Spinal cord (tissue), 10 donors: ENCODE results near the gene THADA. TPM values are rescaled to one million over a fixed set of nuclear protein-coding genes. Genes with fewer than 3 reads are reported as not detected.
A peak's percentile ranks its signal among the peaks of the same experiment; 100 is the strongest.

Experiments
- DNase-seq, 6 donors: peaks; one replicate each; pipeline versions ENCODE4 v3.0.0 to v3.0.0-alpha.2; 2013 to 2015; ENCODE audit warnings: low spot score in 6 of 6, low read depth in 4 of 6
- H3K27ac ChIP-seq: one replicate; pipeline ENCODE4 v1.5.1; 2013; ENCODE audit warnings: low read depth, low read length, control low read depth
- H3K27me3 ChIP-seq: one replicate; pipeline ENCODE4 v1.6.1; 2013; ENCODE audit warnings: low read length; ENCODE audit not compliant: control insufficient read depth, insufficient read depth
- H3K36me3 ChIP-seq: one replicate; pipeline ENCODE4 v1.6.1; 2013; ENCODE audit warnings: low read length; ENCODE audit not compliant: control insufficient read depth, insufficient read depth
- H3K4me1 ChIP-seq: one replicate; pipeline ENCODE4 v1.6.1; 2013; ENCODE audit warnings: low read length; ENCODE audit not compliant: control insufficient read depth, insufficient read depth
- H3K4me3 ChIP-seq: one replicate; pipeline ENCODE4 v1.5.1; 2013; ENCODE audit warnings: low read depth, low read length, control low read depth
- H3K9me3 ChIP-seq: one replicate; pipeline ENCODE4 v1.6.1; 2013; ENCODE audit warnings: low read length; ENCODE audit not compliant: control insufficient read depth, insufficient read depth
- WGBS: methylation state at CpG from one replicate; pipeline ENCODE4 v1.1.5; 2013; ENCODE audit warnings: missing lambda C conversion rate; ENCODE audit not compliant: insufficient coverage; 5-methylcytosine and 5-hydroxymethylcytosine counted together
- polyA plus RNA-seq, 2 donors: library from polyadenylated mRNA; unstranded; fragments of 120-200 nt; gene quantifications; one replicate each; pipeline ENCODE4 v1.2.1, GENCODE V29; 2013; ENCODE audit not compliant: insufficient read length in 2 of 2
- total RNA-seq, 2 donors: library from RNA; depleted of rRNA in 1 of 2; stranded (reverse); fragments of 120-200 nt in 1 of 2; fragments of >200 nt in 1 of 2; gene quantifications; one replicate each; pipeline versions ENCODE4 v1.2.3 to v1.2.4, GENCODE V29; 2013 to 2014
- donor health status: healthy.

The THADA gene
- total and polyA plus RNA-seq, 4 donors, result 16.5 to 44.8 (median 21.5) TPM

DNA sequence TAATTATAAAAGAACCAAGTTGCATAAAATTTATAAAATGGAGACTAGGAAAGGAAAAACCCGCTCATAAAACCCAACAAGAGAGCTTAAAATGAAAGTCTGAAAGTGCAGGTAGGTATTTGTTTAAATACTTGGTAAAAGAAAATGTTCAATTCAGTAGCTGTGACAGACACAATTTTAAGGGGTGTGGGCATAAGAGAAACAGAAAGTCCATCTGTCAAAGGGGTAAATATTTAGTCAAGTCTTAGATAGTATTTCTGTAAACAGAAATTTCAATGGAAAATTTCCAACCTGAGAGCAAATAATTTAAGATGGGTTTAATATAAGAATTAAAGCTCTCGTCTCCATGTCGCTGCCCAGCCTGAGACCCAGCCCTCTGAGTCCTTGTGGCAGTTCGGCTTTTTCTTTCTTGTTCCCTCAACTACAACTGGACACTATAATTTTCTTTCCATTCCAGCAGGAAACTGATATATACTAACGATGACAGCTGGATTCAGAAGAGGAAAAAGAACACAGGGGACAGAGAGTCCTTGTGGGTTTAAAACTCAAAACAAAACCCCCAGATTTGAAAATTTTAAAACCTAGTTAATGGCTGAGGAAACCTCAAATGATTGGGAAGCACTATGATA, 281.4 kb downstream of the THADA start:
- Histone ChIP-seq H3K27ac (no peak overlapping the region), H3K4me3 (no peak overlapping the region), H3K27me3 (no peaks in the 10 kb centered on the region), H3K36me3 (no peaks in the 10 kb centered on the region), H3K4me1 (peaks cover 5% of the 10 kb centered on the region), H3K9me3 (no peaks in the 10 kb centered on the region)
- no CpG with 5 or more reads among the region's 5 CpGs for WGBS
- DNase-seq, result no peak

DNA sequence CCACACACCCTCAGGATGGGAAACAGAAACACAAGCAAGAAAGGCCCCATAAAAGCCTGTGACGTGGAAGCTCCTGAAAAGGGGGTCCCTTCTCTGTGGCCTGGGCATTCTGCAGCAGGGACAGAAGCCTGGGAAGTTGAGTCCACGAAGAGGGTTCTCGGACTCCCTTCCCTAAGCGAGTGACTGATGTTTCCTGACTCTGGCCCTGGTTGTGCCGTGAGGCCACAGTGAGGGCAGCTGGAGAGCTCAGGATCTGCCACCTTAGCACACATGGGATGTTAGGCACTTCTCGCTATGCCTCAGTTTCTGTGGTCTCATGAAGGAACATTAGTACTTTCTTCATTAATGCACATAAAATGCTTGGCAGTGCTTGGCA, 282.2 kb downstream of the THADA start:
- Histone ChIP-seq H3K4me1 (peaks cover 5% of the 10 kb centered on the region), H3K27me3 (no peaks in the 10 kb centered on the region), H3K9me3 (no peaks in the 10 kb centered on the region), H3K4me3 (no peak overlapping the region), H3K36me3 (no peaks in the 10 kb centered on the region), H3K27ac (no peak overlapping the region)
- no peak for DNase-seq
- WGBS, result 79% methylated on average over 5 of the region's 6 CpGs

DNA sequence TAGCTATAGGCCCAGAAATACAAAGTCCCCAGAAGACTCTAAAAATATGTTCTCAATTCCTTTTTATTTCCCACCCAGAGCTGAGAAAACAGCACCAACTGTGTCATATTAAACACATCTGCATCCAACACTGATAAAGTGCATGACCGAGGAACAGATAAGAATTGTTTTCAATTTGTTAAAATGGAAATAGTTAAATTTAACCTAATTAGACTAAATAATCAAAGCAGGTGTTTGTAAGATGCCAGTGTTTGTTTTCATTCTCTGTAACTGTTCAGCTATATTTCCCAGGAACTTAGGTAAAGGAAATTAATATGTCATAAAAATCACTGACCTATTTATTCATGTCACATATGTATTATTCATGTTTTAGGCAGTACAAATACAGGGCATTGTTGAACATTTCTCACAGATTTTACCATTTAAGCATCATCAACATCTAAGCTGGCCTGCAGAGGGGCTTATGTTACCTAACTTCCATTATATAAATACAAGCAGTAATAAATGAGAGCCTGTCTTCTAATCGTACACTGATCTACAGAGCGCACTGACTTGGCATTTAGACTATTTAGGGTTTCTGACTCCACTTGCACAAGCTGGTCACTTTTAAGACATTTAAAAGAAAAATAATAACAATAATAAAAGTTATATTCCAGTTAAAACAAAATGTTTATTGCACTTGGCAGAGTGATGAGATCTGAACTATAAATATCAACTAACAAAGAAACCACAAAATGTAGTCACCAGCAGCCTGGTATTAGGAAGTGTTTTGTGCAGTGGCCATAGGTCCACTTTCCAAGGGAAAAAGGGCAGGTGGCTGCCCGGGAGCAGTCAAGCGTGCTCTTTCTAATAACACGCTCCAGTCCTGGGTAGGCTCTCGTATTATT, 282.8 kb downstream of the THADA start:
- no peak for DNase-seq
- H3K27ac ChIP-seq, result peak overlapping the region; percentile 1

DNA sequence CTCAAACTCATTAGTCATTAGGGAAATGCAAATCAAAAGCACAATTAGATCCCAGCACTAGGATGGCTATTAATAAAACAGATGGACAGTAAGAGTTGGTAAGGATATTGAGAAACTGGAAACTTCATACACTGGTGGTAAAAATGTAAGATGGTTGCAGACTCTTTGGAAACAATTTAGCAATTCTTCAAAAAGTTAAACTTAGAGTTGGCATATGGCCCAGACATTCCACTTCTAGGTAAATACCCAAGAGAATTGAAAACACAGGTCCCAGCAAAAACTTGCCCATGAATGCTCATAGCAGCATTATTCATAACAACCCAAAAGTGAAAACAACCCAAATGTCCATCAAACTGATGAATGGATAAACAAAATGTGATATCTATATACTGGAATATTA, 284.6 kb downstream of the THADA start:
- H3K27ac ChIP-seq, result no peak overlapping the region
- H3K4me1 ChIP-seq, result peaks cover 5% of the 10 kb centered on the region
- H3K4me3 ChIP-seq, result no peak overlapping the region

More for the DNA sequence above, 282.8 kb downstream of the THADA start:
- WGBS, result 80% methylated on average over 1 of the region's 7 CpGs
- Histone ChIP-seq H3K9me3 (no peaks in the 10 kb centered on the region), H3K4me3 (no peak overlapping the region), H3K4me1 (peaks cover 5% of the 10 kb centered on the region), H3K36me3 (no peaks in the 10 kb centered on the region), H3K27me3 (no peaks in the 10 kb centered on the region)

DNA sequence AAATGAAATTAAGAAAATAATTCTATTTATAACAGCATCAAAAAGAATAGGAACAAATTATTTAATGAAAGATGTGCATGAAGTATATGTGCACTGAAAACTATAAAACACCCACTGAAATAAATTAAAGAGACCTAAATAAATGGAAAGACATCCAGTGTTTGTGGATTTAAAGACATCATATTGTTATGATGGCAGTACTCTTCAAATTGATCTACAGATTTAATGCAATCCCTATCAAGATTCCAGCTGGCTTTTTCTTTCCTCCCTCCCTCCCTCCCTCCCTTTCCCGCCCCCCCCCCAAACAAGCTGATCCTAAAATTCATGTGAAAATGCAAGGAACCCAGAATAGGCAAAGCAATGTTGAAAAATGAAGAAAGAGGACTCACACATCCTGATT, 285.9 kb downstream of the THADA start:
- Histone ChIP-seq H3K4me1 (peaks cover 5% of the 10 kb centered on the region), H3K27ac (no peak overlapping the region), H3K27me3 (no peaks in the 10 kb centered on the region), H3K4me3 (no peak overlapping the region), H3K36me3 (no peaks in the 10 kb centered on the region), H3K9me3 (no peaks in the 10 kb centered on the region)
- no peak for DNase-seq
- WGBS, result no CpG with 5 or more reads among the region's 1 CpG

More for the DNA sequence above, 284.6 kb downstream of the THADA start:
- Histone ChIP-seq H3K27me3 (no peaks in the 10 kb centered on the region), H3K36me3 (no peaks in the 10 kb centered on the region), H3K9me3 (no peaks in the 10 kb centered on the region)
- DNase-seq, result no peak

DNA sequence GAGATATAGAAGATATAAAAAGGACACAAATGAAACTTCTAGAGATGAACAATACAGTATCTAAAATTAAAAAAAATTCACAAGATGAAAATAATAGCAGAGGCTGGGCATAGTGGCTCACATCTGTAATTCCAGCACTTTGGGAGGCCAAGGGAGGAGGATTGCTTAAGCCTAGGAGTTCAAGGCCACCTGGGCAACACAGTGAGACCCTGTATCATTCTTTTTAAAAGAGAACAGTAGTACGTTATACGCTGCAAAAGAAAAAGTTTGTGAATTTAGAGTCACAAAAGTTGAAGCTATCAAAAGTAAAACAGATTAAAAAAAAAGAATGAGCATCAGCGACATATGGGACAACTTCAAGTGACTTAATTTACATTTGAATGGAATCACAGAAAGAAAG, 287.9 kb downstream of the THADA start:
- 100% methylated on average over 1 of the region's 3 CpGs for WGBS
- Histone ChIP-seq H3K4me1 (no peaks in the 10 kb centered on the region), H3K36me3 (no peaks in the 10 kb centered on the region), H3K27me3 (no peaks in the 10 kb centered on the region), H3K9me3 (no peaks in the 10 kb centered on the region), H3K27ac (no peak overlapping the region), H3K4me3 (no peak overlapping the region)
- no peak for DNase-seq

DNA sequence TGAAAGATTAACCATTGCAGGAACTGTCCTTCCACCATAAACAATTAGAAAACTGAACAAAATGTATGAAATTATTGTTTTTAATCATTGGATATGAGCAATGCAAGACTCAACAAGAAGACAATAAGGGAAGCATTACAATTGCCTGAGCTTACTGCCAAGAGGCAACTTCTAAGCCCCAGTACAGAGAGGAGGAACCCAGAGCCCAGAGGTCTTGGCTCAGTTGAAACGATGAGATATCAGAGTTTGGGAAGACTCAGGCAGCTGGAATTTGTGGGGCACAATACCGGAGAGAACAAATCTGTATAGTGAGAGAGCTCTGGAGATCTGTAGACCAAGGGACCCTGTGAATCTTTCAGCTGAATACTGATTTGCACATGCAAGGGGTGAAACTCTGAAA, 288.8 kb downstream of the THADA start:
- Histone ChIP-seq H3K36me3 (no peaks in the 10 kb centered on the region), H3K27me3 (no peaks in the 10 kb centered on the region), H3K9me3 (no peaks in the 10 kb centered on the region), H3K27ac (no peak overlapping the region), H3K4me3 (no peak overlapping the region), H3K4me1 (peaks cover 2% of the 10 kb centered on the region)
- no peak for DNase-seq
- WGBS, result 90% methylated on average over 2 of the region's 2 CpGs

DNA sequence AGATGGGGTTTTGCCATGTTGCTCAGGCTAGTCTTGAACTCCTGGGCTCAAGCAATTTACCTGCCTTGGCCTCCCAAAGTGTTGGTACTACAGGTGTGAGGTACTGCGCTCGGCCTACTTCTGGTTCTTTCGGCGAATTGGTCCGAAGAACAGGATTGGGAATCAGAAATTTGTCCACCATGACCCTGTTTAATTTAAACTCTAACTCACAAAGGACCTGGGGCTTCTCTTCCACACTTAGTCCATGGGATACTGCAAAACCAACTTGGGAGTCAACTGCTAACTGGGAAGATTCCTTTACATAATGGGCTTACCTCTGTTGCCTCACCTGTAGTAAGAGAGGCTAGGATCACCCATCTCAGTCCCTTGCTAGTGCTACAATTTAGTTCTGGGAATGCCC, 289.6 kb downstream of the THADA start:
- Histone ChIP-seq H3K4me3 (no peak overlapping the region), H3K36me3 (no peaks in the 10 kb centered on the region), H3K9me3 (no peaks in the 10 kb centered on the region), H3K27me3 (no peaks in the 10 kb centered on the region), H3K4me1 (peaks cover 4% of the 10 kb centered on the region), H3K27ac (no peak overlapping the region)
- no peak for DNase-seq
- 94% methylated on average over 5 of the region's 5 CpGs for WGBS

DNA sequence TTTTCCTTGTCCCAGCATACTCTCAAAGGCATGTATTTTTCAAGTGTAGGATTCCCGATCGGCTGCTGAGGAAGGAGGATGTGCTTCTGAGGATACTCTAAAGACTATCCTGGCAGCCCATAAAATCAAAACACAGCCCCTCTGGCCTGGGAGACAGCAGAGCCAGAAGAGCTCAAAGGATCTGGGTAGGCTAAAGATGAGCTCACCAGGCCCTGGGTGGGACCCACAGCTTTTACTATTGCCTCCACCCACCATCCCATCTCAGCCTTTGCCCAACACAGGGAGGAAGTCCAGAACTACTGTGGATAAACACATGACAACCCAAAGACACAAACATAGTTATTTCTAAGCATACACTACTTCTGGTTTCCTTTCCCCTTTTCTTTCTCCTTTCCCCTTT, 290.3 kb downstream of the THADA start:
- Histone ChIP-seq H3K4me1 (peaks cover 10% of the 10 kb centered on the region), H3K4me3 (no peak overlapping the region), H3K36me3 (no peaks in the 10 kb centered on the region), H3K27me3 (no peaks in the 10 kb centered on the region), H3K27ac (peak overlapping the region; percentile 43), H3K9me3 (no peaks in the 10 kb centered on the region)
- DNase-seq, result peak in 1 of 6 donors; percentile 18
- no CpG with 5 or more reads among the region's 2 CpGs for WGBS

DNA sequence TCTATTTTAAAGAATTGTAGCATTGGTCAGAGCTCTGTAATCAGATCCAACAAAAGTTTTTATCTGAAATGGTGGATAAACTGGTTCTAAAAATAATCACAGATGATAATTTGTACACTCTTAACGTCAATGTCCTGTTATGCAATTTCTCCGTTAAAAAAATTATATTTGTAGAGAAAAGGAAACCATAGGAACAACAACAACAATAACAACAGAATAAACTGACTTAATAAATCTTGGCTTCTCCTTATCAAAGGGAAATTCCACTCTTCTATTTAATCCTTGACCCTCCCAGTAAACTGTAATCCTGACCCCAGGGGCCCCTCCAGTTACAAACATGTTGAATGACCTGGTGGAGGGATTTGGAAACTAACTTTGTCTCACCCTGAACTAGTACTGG, 290.8 kb downstream of the THADA start:
- Histone ChIP-seq H3K9me3 (no peaks in the 10 kb centered on the region), H3K4me3 (no peak overlapping the region), H3K27ac (peak overlapping the region; percentile 43), H3K36me3 (no peaks in the 10 kb centered on the region), H3K27me3 (no peaks in the 10 kb centered on the region), H3K4me1 (peaks cover 10% of the 10 kb centered on the region)
- DNase-seq, result no peak
- WGBS, result no CpG with 5 or more reads among the region's 2 CpGs
